Measurements from ENCODE around the gene SSX2.
"Not testable (repeated sequence)": the region's sequence is repeated elsewhere in the genome, so short reads cannot be mapped to it uniquely, and the experiment has no call there.

Gene SSX2, protein sequence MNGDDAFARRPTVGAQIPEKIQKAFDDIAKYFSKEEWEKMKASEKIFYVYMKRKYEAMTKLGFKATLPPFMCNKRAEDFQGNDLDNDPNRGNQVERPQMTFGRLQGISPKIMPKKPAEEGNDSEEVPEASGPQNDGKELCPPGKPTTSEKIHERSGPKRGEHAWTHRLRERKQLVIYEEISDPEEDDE

DNA sequence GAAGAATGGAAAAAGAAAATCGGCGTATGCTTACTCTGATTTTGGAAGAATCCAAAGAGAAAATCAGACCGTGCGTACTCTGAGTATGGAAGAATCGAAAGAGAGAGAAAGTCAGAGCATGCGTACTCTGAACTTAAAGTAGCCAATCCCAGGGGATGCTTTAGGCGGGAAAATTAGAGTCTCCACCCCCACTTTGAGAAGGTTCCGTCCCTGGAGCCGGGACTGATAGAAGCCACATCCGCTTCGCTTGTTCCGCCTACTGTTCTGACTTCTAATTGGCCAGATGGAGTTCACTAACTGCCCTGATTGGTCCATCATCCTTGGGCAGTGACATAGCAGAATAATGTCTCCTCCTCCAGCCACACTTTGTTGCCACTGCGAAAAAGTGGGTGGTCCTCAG lies at the start of gene SSX2:
SSX2 (minus strand) TSS at position 101 of the 400 bp plus-strand sequence. CDS start 1,429 bp downstream, outside the sequence.
- not testable (repeated sequence) for FAIRE-seq; DNase-seq (ENCODE audit: extremely low spot score, insufficient read length, low read depth)

DNA sequence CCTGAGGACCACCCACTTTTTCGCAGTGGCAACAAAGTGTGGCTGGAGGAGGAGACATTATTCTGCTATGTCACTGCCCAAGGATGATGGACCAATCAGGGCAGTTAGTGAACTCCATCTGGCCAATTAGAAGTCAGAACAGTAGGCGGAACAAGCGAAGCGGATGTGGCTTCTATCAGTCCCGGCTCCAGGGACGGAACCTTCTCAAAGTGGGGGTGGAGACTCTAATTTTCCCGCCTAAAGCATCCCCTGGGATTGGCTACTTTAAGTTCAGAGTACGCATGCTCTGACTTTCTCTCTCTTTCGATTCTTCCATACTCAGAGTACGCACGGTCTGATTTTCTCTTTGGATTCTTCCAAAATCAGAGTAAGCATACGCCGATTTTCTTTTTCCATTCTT lies 44.0 kb upstream of the SSX2 start, which contains the start of gene SSX2B:
SSX2B (plus strand) TSS at position 301 of the 400 bp plus-strand sequence. CDS start 1,429 bp downstream, outside the sequence.
- DNase-seq (ENCODE audit: extremely low spot score, insufficient read length, low read depth); FAIRE-seq: not testable (repeated sequence)

DNA sequence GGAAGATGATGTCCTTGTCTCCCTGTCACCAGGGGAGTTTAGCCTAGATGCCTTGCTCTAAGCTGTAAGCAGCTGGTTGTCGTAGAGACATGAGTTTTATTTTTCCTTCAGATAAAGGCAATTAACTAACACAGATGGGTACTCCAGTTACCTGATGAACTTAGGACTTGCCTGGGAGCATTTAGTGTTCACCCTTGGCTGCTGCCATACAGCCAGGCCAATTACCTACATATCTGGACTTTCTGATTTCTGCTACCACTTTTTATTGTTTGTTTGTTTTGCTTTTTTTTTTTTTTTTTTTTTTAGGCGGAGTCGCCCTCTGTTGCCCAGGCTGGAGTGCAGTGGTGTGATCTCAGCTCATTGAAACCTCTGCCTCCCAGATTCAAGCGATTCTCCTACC lies 14.9 kb downstream of the SSX2 start:
- not testable (repeated sequence) for FAIRE-seq

DNA sequence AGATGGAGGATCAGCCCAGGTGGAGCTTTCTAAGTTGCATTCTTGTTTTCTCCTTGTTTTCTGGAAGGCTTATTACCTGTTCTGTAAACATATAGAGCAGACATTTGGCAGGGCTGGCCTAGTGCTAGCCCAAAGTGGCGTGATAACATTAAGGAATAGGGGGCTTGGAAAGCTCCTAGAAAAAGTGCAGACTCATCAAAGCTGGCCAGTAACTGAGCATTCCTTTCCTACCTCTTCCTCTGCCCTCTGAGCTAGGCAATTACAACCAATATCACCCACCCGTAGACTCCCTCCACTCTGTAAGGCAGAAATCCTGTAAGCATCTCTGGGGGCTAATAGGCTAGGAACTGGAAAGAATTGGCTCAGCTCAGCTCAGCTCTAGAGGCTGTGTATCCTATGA lies 44.8 kb downstream of the SSX2 start:
- DNase-seq (ENCODE audit: extremely low spot score, insufficient read length, low read depth) = not testable (repeated sequence)
- peak; percentile 42 for FAIRE-seq

More for the DNA sequence above, 14.9 kb downstream of the SSX2 start:
- not testable (repeated sequence) for DNase-seq (ENCODE audit: extremely low spot score, insufficient read length, low read depth)

DNA sequence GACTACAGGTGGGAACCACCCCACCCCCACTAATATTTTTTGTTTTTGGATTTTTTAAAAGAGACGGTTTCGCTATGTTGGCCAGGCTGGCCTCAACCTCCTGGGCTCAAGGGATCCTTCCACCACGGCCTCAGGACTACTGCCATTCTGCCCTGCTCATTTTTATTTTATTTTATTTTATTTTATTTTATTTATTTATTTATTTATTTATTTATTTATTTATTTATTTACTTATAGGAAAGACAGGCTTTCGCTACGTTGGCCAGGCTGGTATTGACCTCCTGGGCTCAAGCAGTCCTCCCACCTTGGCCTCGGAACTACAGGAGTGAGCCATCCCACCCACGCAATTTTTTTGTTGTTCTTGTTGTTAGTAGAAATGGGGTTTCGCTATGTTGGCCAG lies 51.5 kb downstream of the SSX2 start:
- not testable (repeated sequence) for FAIRE-seq; DNase-seq (ENCODE audit: extremely low spot score, insufficient read length, low read depth)

DNA sequence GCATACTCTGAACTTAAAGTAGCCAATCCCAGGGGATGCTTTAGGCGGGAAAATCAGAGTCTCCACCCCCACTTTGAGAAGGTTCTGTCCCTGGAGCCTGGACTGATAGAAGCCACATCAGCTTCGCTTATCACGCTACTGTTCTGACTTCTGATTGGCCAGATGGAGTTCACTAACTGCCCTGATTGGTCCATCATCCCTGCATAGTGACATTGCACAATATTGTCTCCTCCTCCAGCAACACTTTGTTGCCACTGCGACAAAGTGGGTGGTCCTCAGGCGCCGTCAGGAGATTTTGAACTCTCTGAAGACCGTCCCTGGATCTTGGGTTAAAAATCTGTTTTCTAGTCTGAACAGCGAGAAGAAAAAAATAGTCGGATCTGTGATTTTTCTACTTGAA lies 52.2 kb downstream of the SSX2 start, which contains the start of gene SSX7:
SSX7 (minus strand) TSS at position 101 of the 400 bp plus-strand sequence. CDS start 1,428 bp downstream, outside the sequence.
- not testable (repeated sequence) for FAIRE-seq; DNase-seq (ENCODE audit: extremely low spot score, insufficient read length, low read depth)

DNA sequence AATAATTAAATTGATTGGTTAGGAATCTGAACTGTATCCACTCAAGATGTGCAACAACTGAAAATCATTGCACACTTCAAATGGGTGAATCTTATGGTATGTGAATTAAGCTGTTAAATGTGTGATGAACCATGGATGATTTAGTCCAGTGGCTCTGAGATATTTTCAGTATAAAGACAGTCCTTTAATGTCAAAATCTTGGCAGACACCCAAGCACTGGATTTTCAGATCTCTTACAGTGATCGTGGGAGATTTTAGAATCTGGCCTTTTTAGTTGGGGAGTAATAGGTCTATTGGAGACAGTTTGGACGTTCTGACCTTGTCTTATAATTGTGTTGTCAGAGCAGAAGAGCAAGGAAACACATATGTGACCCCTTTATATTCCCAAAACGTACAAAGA lies 56.3 kb downstream of the SSX2 start:
- FAIRE-seq; DNase-seq (ENCODE audit: extremely low spot score, insufficient read length, low read depth): not testable (repeated sequence)

DNA sequence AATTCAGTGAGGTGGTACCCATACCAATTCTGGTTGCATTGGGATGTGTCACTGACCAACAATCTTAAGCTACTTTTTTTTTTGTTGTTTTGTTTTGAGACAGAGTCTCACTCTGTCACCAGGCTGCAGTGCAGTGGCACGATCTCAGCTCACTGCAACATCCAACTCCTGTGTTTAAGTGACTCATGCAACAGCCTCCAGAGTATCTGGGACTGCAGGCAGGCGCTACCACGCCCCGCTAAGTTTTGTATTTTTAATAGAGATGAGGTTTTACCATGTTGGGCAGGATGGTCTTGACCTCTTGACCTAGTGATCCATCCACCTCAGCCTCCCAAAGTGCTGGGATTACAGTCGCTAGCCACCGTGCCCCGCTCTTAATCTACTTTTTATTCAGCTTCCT lies 58.0 kb downstream of the SSX2 start:
- not testable (repeated sequence) for FAIRE-seq; DNase-seq (ENCODE audit: extremely low spot score, insufficient read length, low read depth)

Data from GM18507 (cell line).